NCI-H2107 treated with DMSO at 0.1 percent for 48 hours (cell line): ENCODE data around the gene CACNA1H.

ENCODE experiments used
- DNase-seq: peaks from one replicate; lab custom pipeline; 2025; ENCODE audit not compliant: unreplicated experiment; lab: John Stamatoyannopoulos, UW

The CACNA1H gene

GRCh38 chr16:1210461-1210860 is 57.6 kb downstream of the CACNA1H start:
- DNase-seq = no peak

DNA sequence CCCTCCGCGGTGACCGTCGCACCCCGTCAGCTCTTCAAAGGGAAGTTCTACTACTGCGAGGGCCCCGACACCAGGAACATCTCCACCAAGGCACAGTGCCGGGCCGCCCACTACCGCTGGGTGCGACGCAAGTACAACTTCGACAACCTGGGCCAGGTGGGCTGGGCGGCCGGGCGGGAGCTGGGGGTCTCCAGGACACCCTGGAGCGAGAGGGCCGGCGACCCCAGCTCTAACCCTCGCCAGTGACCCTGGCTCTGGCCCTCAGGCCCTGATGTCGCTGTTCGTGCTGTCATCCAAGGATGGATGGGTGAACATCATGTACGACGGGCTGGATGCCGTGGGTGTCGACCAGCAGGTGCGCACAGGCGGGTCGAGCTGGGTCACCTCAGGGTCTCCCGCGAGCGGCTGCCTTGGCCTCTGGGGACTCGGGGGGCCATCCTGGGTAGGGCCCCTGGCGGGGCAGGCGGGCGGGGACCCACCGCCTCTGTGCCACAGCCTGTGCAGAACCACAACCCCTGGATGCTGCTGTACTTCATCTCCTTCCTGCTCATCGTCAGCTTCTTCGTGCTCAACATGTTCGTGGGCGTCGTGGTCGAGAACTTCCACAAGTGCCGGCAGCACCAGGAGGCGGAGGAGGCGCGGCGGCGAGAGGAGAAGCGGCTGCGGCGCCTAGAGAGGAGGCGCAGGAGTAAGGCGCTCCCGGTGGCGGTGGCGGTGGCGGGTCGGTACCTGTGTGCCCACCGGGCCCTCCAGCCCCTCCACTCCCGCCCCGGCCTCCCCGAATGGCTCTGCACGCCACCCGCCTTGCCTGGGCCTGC is 58.8 kb downstream of the CACNA1H start:
- DNase-seq = no peak

DNA sequence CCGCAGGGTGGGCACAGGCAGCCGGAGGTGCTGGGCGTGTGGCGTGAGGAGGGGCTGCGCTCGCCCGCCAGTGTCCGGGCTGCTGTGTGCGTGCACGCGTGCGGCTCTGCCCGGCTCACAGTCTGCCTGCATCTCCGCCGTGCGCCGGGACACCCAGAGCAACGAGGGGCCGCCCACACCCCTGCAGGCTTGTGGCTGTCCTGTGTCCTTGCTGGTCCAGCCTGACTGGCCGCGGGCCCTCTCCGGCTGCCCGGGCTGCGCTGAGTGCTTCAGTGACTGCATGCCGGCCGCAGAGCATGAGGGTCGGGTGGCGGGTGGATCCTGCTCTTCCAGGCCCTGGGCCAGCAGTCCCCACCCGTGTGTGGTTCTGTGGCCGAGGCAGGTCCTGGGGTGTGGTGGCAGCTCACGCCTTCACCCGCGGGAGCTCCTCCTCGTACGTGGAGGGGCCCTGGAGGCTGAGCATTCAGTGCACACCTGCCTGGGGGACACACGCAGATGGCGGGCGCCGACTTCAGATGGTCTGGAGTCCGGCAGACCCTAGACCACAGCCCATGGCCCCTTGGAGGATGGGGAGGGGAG is 59.8 kb downstream of the CACNA1H start:
- no peak for DNase-seq

GRCh38 chr16:1213231-1213630 is 60.3 kb downstream of the CACNA1H start:
- no peak for DNase-seq

DNA sequence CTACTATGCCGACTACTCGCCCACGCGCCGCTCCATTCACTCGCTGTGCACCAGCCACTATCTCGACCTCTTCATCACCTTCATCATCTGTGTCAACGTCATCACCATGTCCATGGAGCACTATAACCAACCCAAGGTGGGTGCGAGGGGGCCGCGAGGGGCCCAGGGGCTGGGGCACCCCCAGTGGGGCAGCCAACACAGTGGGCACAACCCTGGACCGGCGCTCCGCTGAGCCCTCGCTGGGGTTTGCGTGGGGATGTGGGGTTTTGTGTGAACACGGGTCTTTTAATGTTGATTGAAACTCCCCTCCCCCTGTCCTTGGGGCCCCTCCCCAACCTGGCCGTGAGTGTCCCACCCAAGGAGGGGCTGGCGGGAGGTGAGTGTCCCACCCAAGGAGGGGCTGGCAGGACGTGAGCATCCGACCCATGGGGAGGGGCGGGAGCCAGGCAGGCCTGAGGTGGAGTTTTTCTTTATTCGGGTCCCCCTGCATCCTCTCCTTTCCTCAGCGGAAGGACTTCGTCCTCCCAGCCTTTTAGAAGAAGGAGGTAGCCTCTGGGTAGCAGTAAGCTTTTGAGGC is 61.0 kb downstream of the CACNA1H start:
- no peak for DNase-seq

DNA sequence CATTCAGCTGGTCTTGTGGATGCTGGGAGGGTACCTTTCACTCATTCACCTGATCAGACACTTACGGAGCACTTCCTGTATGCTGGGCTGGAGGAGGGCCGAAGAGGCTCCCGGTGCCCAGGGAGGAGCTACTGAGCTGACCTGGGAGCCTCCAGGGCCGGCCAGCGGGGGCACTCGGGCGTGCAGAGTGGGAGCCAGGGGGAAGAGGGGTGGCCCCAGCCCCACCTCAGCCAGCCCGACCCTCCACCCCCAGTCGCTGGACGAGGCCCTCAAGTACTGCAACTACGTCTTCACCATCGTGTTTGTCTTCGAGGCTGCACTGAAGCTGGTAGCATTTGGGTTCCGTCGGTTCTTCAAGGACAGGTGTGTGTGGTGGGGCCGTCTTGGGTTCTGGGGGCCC is 61.8 kb downstream of the CACNA1H start:
- DNase-seq = no peak

- no peak for DNase-seq
Observed at GRCh38 chr16:1215574-1216295, 62.8 kb downstream of the CACNA1H start.

DNA sequence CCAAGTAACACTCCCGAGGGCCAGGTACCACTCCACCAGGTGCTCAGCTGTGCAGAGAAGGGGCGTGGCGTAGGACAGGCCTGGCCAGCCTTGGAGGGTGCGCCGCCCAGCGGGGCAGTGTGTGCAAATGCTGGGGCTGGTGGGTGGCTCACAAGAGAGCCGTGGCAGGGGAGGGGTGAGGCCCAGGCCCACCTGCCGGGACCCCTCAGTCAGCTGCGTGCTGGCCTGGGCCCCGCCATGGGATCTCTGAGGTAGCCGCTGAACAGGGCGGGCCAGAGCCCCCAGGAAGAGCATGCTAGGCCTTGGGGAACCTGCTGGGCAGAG is 63.4 kb downstream of the CACNA1H start:
- DNase-seq = no peak

GRCh38 chr16:1216681-1217400 is 63.9 kb downstream of the CACNA1H start:
- no peak for DNase-seq

DNA sequence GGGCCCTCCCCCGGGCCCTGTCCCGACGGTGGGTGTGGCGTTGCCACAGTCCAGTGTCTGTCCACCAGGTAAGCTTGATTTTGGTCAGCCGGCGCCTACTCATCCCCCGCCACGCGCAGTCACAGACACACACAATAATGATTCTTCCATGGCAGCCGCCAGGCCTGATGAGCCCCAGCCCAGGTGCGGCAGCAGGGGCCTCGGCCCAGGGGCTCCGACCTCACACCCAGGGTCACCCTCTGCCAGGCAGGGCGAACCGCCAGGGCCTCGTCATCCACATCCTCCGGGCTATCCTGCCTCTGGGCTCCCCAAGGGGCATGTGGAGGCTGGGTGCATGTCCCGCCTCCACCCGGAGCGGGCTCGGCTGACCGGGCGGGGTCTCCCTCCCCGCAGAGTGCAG is 64.6 kb downstream of the CACNA1H start:
- no peak for DNase-seq

- no peak for DNase-seq
Observed at GRCh38 chr16:1218061-1218929, 65.4 kb downstream of the CACNA1H start.

DNA sequence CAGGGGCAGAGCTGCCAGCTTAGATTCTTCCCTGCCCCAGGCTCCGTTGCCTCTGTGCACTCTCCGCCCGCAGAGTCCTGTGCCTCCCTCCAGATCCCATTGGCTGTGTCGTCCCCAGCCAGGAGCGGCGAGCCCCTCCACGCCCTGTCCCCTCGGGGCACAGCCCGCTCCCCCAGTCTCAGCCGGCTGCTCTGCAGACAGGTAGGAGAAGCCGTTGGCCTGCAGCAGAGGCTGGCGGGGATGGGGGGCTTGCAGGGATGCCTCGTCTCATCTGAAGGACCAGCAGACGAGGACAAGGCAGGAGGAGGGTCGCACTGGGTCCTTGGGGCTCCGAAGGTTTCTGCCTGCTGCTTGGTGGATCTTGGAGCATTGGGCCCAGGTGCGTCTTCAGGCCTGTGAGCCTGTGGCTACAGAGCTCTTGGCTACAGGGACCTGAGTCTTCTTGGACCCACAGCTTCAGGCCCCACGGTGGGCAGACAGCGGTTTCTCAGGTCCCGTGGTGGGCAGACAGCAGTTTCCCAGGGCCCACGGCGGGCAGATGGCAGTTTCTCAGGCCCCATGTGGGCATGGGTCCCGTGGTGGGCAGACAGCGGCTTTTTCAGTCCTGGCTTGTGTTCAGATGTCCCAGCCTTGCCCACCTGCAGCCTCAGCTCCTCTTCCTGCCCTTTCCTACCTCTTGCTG is 66.2 kb downstream of the CACNA1H start:
- DNase-seq = no peak

DNA sequence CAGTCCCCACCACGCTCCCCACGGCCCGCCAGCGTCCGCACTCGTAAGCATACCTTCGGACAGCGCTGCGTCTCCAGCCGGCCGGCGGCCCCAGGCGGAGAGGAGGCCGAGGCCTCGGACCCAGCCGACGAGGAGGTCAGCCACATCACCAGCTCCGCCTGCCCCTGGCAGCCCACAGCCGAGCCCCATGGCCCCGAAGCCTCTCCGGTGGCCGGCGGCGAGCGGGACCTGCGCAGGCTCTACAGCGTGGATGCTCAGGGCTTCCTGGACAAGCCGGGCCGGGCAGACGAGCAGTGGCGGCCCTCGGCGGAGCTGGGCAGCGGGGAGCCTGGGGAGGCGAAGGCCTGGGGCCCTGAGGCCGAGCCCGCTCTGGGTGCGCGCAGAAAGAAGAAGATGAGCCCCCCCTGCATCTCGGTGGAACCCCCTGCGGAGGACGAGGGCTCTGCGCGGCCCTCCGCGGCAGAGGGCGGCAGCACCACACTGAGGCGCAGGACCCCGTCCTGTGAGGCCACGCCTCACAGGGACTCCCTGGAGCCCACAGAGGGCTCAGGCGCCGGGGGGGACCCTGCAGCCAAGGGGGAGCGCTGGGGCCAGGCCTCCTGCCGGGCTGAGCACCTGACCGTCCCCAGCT is 67.3 kb downstream of the CACNA1H start:
- no peak for DNase-seq

DNA sequence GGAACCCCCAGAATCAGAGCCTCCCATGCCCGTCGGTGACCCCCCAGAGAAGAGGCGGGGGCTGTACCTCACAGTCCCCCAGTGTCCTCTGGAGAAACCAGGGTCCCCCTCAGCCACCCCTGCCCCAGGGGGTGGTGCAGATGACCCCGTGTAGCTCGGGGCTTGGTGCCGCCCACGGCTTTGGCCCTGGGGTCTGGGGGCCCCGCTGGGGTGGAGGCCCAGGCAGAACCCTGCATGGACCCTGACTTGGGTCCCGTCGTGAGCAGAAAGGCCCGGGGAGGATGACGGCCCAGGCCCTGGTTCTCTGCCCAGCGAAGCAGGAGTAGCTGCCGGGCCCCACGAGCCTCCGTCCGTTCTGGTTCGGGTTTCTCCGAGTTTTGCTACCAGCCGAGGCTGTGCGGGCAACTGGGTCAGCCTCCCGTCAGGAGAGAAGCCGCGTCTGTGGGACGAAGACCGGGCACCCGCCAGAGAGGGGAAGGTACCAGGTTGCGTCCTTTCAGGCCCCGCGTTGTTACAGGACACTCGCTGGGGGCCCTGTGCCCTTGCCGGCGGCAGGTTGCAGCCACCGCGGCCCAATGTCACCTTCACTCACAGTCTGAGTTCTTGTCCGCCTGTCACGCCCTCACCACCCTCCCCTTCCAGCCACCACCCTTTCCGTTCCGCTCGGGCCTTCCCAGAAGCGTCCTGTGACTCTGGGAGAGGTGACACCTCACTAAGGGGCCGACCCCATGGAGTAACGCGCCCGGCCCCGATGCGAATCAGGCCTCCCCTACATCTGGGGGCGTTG is 68.1 kb downstream of the CACNA1H start:
- no peak for DNase-seq

DNA sequence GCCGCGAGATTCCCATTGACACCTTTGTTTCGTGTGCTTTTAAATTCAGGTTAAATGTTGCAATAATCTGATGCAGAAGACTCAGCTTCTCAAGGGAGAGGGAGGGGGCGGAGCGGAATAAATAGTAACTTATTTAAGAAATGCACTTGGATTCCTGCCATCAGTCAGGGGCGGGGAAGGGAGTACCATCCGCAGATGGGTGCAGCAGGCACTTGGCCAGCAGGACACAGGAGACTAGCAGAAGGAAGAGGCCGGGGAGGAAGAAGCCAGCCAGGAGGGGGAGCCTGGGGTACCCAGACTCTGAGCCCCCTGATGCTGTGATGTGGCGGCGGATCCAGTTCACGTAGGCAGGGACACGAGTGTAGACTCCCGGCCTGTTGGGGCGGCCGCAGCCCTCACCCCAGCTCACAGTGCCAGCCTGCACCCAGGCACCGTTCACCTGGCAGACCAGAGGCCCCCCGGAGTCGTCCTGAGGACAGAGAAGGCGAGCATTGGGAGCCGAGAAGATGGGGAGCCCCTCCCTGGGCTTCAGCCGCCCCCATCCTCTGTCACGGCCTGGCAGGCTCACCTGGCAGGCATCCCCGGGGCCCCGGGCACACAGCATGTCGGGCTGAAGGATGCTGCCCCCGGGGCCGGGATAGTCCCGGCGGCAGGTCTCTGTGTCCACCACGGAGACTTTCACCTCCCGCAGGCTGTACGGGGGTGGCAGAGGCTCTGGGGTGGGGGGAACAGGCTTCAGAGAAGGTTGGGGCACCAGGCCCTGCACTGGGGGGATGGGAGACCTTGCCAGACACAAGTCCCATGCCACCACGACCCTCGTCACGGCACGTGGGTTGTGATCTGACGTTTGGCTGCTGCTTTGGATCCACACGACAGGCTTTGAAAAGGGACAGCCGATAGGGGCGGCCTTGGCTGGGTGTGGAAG is 69.0 kb downstream of the CACNA1H start:
- DNase-seq = no peak

DNA sequence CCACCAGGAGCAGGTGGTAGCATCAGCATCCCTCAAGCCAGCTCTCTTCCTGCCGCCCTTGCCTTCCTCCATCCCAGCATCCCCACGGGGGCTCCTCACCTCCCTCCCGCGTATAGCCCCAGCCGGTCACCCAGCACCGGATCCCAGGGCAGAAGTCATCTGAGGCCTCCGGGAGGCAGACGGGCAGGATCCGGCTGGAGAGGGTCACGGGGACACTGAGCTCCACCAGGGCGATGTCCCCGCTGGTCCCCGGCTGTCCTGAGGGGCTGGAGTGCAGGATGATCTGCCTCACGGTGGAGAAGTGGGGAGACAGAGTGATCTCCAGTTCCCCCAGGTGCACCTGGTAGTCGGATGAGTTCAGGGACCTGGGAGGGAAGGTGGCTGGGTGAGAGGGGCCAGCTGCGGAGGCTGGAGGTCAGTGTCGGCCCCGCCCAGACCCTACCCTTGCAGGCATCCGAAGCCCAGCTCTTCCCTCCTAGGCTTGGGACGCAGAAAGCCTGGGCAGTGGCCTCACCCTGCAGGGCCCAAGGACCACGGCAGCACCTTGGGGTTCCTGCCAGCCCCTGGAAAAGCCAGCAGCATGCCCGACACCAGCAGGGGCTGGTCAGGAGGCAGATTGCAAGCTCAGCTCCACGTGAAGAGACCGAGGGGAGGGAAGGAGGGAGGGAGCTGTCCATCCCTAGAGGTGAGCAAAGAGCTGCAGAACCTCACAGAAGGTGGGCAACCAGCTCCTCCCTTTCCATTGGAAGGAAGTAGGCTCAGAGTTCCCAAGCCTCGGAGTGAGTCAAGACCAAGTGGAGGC is 69.8 kb downstream of the CACNA1H start:
- no peak for DNase-seq
